SKM-1 treated with dmso at 0.1 percent for 144 hours (cell line): ENCODE measurements around the gene RAP1GAP.
"Not testable (repeated sequence)": the region's sequence is repeated elsewhere in the genome, so short reads cannot be mapped to it uniquely, and the experiment has no call there.

Source experiments
- DNase-seq: peaks from one replicate; lab custom pipeline; 2025; ENCODE audit not compliant: unreplicated experiment; lab: John Stamatoyannopoulos, UW

Gene RAP1GAP

DNA sequence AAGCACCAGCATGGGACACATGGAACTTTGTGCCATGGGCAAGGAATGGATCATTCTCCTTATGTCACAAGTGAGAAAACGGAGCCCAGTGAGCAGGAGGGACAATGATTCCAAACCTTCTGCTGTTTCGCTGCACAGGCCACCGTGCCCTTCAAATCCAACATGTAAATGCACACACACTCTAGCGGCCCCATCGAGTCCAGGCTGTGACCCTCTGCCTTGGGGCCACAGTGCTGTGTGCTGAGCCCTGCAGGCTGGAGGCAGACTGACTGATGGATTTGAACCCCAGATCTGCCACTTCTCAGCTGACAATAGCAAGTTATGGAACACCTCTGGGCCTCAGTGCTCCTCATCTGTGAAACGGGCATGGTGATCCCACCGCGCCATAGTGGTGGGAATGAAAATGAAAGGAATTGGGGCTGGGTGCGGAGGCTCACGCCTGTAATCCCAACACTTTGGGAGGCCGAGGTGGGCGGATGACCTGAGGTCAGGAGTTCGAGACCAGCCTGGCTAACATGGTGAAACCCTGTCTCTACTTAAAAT lies 96.4 kb downstream of the RAP1GAP start:
- no peak for DNase-seq

DNA sequence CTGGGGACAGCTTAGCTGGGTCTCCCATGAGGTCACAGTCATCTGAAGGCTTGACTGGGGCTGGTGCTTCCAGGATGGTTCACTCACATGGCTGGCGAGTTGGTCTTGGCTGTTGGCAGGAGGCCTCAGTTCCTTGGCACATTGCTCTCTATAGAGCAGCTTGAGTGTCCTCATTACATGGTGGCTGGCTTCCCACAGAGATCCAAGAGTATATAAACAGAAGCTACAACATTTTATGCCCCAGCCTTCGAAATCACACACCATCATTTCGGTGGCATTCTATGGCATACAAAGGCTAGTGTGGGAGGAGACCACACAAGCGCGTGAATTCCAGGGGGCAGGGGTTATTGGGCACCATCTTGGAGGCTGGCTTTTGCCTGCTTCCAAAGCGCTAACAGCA lies 96.9 kb downstream of the RAP1GAP start:
- DNase-seq: no peak

DNA sequence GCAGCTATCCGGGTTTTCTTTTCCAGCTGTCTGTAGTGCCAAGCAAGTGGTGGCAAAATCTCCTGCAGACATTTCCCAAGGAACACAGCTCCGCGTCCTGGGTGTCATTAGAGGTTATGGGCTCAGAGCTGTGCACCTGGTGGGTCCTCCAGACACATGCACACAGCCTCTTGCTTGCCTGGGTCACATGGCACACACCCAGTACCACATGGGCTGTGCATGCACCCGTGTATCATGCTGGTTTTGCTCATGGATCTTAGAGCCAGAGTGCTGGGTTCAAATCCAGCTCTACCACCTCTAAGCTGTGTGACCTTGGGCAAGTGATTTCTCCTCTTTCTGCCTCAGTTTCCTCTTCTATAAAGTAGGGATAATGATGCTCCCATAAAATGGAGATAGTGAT lies 98.3 kb downstream of the RAP1GAP start:
- no peak for DNase-seq

DNA sequence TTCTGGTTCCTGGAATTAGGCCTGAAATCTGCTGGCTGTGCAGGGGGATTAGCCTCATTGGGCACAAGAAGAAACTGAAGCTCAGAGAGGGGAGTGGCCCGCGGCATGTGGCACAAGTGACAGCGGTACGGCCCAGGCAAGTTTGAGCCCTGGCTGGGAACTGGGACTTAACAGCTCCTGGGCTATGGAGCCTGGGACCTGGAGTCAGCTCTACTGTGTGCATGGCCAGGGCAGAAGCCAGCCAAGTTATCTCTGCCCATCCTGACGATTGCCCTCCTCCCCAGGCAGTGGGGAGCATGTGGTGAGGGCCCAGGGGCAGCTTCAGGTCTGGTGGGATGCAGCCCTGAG lies 98.7 kb downstream of the RAP1GAP start:
- no peak for DNase-seq

DNA sequence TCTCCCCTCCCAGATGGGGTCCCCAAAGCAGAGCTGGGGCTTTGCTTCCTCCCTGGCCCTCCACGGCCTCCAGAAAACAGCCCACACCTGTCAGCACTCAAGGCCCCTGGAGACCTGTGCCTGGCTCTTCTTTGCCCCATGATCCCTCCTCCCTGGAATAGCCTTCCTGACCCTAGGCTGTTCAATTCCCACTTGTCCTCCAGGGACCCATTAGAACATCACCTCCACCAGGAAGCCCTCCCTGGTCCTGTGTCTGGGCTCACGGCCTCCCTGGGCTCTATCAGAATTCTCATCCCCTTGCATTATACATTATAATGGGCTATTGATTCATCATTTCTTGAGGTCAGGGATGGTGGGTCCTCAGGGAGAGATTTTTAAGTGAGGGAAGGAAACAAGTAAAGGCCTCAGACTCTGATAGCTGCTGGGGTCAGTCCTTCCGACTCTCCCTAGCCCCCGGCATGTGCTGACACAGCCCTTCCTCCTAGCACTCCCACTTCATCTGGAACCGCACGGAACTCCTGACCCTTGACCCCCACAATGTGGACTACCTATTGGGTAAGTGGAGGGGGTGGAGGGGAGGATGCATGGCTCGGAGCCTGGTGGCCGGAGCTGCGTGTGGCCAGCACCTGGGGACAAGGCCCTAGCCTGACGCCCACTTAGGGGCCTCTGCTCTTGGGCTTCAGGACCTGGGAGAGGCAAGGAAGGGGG lies 99.2 kb downstream of the RAP1GAP start:
- no peak for DNase-seq

DNA sequence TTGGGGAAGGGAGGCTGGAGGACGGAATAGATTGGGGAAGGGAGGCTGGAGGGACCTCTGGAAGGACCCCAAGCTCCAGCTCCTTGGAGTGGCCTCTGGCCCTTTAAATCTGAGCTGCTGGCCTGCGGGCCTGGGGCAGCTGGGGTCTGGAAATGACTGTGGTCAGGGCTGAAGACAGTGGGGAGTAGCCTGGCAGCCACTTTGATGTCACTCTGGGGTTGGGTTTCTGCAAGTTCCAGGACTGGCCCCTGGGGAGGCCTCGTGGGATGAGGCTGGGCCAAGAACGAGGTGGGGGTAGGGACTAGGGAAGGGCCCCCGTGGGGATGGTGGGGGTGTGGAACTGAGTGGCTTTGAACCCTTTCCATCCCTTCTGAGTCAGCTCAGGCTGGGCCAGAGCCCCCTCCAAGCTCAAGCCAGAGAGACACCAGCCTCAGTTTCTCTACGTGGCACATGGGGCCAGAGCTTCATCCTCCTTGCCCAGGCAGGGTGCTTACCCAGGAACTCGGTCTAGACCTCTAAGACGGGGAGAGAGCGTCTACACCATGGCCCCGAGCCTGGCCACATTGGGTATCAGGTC lies 100.3 kb downstream of the RAP1GAP start:
- DNase-seq: no peak

DNA sequence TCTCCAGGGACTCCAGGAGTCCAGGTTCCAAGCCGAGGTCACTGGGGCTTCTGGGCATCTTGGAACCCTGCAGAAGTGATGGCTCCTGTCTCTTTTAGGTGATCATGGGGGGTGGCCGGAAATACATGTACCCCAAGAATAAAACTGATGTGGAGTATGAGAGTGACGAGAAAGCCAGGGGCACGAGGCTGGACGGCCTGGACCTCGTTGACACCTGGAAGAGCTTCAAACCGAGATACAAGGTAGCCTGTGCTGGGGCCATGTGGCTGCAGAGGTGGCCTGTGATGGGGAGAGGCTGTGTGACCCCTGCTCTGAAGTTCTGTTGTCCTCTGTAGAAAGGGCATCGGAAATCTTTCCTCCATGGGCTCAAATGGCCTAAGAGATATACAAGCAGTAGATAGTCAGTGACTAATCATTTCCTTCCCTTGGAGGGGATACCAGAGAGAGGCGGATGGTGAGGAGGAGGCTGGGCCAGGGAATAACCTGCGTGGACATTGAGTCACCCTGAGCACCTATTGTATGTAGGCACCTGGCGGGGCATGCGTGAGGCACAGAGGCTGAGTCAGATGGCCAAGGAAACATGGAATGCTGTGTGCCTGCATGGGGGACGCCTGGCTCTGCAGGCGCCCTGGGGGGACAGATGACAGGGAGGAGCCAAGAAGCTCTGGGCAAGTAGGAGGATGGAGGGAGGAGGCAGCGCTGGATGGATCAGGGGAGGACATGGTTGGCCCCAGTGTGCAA lies 101.0 kb downstream of the RAP1GAP start:
- no peak for DNase-seq

DNA sequence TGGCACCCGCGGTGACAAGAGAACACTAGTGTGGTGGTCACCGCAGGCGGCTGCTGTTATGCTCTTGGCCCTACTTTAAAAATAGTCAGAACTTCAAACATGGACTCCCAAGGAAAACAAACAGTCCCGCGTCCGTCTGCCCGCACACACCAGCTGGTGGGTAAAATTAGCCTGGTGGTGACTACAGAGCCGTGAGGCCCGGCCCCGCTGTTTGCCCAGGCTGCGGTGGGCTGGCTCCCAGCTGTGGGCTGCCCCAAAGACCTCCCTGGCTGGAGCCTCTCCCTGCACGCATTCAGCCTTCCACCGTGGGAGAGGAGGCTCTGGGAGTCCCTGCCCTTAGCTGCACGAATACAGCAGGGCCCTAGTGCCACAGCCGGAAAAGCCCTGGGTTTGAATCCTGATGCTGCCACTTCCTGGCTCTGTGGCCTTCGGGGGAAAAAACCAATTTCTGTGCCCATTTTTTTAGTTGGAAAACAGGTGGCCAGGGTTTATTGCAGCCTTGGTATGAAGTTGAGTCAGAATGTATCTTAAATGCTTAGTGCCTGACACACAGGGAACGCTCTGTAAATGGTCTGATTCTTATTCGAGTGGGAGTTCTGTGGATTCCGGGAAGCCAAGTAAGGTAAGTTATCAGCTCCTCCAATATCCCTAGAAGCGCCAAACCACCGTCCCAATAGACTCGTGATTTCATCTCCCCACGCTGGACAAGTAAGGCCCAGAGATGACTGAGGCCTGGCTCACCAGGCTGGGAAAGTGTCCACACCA lies 101.7 kb downstream of the RAP1GAP start:
- no peak for DNase-seq

DNA sequence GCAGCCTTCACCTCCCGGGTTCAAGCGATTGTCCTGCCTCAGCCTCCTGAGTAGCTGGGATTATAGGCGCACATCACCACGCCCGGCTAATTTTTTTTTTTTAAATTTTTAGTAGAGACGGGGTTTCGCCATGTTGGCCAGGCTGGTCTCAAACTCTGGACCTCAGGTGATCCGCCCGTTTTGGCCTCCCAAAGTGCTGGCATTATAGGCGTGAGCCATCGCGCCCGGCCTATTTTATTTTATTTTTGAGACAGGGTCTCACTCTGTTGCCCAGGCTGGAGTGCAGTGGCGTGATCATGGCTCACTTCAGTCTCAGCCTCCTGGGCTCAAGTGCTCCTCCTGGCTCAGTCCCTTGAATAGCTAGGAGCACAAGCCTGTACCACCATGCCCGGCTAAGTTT lies 102.8 kb downstream of the RAP1GAP start:
- not testable (repeated sequence) for DNase-seq

DNA sequence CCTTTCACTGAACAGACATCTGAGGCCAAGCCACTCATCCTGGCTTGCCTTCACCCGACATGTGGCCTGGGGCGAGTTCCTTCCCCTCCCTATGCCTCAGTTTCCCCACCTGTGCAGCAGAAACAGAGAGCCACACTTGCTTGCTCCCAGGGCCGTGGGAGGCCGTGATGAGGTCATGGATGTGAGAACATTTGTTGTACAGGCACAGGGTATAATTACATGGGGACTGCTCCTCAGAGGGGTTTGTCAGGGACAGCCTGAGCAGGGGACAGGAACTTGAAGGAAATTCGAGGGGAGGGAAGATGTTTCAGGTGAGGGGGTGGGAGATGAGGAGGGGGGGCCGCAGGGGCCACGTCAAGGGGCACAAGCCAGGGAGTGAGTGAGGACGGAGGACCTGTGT lies 103.9 kb downstream of the RAP1GAP start:
- DNase-seq: no peak

DNA sequence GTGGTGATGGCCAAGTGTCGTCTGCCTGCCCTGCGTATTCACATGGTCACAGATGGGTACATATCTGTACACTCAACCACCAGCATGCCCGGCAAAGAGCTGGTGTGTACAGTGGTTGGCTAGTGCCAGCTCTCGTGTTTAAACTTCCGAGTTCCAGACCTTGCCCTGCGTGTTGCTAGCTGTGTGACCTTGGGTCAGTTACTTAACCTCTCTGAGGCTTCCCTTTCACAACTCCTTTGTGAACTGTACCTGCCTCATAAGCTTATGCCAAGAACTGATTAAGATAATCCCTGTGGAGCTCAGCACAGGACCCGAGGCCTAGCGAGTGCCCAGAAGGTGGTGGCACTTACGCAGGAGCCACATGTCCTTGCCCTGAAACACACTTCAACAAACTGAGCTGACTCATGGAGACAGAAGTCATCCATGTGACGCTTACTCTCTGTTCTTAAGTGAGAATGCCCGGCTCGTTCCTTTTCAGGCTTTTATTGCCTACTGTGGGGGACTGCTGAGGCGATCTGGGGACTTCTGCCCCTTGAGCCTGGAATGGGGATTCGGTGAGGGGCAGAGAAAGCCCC lies 104.5 kb downstream of the RAP1GAP start:
- DNase-seq: no peak

DNA sequence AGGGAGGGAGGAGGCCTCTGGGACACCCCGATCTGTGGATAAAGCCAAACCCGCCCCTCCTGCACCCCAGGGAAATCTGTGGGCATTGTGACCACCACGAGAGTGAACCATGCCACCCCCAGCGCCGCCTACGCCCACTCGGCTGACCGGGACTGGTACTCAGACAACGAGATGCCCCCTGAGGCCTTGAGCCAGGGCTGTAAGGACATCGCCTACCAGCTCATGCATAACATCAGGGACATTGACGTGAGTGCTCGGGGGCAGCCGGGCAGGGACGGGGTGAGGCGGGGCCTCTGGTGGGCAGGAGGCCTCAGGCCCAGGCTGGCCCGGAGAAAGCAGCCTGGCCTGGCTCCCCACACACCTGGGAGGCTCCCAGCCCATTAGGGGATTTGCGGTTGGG lies 105.2 kb downstream of the RAP1GAP start:
- DNase-seq: no peak

DNA sequence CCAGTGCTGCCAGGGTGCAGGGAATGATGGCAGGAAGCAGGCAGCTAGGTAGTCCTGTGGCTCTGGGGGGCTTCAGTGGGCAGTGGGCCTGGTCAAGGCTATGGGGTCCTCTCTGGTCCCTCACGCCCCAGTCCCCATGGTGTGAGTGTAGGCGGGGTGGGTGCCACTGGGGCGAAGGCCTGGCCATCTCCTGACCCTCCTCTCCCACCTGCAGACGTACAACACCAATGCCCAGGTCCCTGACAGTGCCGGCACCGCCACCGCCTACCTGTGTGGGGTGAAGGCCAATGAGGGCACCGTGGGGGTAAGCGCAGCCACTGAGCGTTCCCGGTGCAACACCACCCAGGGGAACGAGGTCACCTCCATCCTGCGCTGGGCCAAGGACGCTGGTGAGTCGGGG lies 106.3 kb downstream of the RAP1GAP start:
- DNase-seq: no peak

DNA sequence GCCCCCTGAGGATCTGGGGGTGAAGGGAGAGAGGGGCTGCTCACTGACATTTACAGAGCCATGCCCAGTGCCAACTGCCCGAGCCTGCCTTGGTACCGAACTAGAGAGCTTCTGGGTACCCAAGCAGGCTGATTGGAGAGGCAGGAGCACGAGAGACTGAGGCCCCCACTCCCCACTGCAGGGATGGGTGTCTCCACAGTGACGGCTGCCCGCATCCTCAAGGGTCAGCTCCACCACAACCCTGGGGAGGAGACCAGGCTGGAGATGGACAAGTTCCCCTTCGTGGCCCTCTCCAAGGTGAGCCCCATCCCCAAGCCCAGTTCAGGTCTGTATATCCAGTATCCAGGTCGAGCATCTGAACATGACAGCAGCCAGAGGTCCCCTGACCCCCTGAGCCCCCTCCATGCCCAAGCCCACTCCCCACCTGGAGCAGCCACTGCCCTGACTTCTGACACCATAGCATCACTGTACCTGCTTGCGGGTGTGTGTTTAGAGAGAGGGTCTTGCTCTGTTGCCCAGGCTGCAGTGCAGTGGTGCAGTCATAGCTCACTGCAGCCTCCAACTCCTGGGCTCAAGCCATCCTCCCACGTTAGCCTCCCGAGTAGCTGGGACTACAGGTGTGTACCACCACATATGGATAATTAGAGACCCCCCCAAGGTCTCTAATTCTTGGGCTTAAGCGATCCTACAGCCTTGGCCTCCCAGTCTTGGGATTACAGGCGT lies 108.1 kb downstream of the RAP1GAP start:
- no peak for DNase-seq

DNA sequence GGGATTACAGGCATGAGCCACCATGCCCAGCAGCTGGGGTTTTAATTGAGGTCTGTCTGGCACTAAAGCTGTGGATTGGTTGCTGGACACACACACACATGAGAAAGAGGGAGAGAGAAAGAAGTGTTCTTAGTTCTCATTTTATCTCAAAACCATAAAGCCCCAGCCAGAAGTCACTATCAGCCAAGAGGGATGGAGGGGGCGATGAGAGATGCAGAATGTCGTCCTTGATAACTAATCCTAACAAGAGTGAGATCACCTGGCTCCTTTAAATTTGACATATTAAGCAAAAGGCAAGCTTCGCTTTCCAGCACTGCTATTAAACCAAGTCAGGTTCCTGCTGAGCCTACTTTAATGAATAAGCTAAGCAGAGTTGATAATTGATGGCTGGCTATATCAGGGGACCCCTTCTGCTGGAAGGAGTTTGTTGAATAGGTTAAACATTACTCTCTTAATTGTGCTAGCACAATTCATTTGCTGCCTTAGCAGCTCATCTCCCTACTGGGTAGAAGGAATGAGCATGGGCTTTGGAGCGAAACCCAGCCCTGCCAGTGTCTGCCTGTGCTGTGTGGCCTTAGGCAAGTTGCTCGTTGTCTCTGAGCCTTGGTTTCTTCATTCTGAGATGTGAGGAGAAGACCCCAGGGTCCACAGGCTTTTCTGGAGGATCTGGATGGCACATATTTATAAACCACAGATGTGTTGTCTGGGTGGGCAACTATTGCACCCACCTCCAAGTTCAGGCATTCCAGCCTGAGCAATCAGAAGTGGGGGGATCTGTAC lies 109.2 kb downstream of the RAP1GAP start:
- no peak for DNase-seq

DNA sequence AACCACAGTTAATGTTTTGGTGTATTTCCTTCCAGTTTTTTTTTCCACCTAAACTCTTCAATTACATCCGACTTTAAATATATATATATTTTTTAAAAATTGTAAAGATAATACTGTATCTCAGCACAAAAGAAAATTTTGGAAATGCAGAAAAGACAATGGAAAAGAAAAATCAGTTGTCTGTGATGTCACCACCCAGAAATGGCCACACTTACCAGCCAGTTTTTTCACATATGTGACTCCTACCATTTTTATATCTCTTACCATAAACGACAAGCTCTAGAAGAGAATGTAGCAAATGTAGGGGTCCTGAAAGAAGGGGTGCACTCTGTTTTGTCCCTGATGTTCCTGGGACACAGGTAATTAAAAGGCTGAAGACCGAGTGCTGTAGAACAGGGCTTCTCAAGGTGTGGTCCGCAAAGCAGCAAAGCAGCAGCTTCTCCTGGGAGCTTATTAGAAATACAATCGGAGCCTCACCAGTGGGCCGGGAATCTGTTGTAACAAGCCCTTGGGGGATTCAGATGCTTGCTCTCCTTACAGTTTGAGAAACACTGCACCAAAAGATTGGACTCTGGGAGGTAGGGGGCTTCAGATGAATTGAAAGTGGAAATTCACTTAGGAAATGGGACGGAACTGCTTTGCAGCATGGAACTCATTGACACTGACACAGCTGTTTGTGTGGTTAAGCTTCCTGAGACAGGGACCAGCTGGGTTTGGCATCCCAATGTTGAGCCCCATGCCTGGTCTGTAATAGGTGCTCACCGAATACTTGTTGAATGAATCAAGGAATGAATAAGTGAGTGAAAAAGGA lies 115.8 kb downstream of the RAP1GAP start:
- no peak for DNase-seq

DNA sequence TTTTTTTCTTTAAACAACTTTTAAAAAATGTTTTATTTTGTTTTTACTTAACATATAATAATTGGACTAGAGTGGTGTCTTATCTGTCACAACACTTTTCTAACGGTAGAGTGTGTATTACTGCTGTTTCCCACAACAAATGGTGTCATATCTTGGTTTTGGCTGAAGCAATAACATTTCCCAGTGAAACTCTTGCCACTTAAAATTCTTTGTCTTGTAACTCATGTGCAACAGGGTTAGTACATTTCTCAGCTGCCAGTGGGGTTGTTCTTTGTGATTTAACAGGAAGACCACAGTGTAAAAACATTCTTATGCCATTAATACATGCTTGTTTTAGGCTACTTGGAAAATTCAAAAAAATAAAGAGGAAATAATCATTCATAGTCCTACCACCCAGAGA lies 116.4 kb downstream of the RAP1GAP start:
- no peak for DNase-seq

DNA sequence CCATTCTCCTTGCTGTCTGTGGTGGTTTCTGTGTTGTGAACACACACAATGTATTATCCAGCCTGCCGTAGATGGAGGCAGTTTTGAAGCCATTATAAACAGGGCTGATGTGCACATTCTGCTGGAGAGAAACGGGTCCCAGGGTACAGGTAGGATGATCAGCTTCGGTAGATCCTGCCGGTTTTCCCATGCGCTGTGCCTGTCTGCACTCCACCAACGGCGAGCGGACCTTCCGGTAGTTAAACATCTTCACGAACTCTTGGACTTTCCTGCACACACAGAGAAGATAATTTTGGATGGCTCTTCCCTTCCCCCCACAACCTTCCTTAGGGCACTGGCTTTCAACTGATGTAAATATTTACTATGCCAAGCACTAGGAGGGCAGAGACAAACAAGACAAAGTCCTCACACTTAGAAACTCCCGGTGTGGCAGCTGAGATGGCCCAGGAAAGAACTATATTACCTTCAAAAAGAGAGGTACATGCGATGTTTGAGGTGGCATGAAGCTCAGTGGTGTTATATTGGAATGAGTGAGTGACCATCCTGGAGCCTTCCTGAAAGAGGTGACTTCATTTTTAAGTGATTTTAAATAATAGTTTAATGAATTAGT lies 118.2 kb downstream of the RAP1GAP start:
- no peak for DNase-seq
